DMS53 (cell line): Measurements from ENCODE around the gene DSCAM.

Experiments used
- DNase-seq: peaks from one replicate; lab custom pipeline; 2025; lab: John Stamatoyannopoulos, UW

The DSCAM gene

DNA sequence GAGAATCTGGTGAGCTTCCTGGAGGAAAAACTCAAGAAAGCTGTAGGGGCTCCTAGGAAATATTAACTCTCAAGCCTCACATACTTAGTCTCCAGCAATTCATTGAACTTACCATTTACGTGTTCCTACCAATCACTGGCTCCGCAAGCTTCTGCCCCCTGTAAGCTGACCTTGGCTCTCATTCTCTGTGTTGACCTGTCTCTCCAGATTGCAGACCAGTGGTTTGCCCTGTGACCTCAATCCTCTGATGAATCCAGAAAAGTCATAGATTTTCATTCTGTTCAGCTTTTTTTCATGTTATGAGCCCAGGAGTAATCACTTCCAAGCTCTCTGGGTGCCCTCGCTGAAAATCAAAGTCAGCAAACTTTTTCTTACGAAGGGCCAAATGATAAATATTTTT is 241.9 kb downstream of the DSCAM start:
- no peak for DNase-seq

DNA sequence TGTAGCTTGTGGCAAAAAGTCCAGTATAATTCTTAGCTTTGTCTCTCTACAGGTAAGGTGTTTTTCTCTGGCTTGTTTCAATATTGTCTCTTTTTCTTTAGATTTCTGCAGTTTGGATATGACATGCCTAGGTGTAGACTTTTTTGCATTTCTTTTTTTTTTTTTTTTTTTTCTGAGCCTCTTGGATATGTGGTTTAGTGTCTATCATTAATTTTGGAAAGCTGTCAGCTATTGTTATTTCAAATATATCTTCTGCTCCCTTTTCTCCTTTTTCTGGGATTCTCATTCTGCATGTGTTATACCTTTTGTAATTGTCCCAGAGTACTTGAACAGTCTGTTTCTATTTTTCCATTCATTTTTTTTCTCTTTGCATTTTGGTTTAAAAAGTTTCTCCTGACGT is 243.2 kb downstream of the DSCAM start:
- no peak for DNase-seq

DNA sequence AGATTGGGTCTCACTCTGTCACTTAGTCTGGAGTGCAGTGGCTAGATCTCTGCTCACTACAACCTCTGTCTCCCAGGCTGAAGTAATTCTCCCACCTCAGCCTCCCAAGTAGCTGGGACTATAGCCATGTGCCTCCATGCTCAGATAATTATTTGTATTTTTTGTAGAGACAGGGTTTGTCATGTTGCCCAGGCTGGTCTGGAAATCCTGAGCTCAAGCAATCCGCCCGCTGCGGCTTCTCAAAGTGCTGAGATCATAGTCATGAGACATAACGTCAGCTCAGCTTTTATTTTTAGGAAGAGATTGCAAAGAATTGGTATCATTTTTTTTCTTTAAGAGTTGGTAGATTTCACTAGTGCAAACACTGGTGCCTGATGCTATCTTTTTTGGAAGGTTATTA is 244.9 kb downstream of the DSCAM start:
- no peak for DNase-seq

DNA sequence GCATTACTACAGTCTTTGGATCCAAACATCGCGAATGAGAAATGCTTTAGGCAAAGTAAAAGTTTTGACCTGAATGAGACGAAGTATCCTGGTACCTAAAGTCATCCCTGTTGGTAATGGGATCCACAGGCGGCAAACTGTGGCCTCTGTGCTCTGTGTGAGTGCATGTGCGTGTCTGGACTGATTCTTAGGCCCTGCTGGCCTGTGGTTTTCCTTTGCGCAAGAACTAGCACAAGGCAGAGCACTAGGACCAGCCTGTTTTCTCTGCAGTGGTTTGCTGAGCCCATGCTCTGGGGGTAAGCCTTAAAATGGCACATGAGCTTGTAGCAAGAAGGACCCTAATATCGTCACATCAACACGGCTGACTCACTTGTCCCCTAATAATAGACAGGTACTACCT is 251.2 kb downstream of the DSCAM start:
- no peak for DNase-seq

DNA sequence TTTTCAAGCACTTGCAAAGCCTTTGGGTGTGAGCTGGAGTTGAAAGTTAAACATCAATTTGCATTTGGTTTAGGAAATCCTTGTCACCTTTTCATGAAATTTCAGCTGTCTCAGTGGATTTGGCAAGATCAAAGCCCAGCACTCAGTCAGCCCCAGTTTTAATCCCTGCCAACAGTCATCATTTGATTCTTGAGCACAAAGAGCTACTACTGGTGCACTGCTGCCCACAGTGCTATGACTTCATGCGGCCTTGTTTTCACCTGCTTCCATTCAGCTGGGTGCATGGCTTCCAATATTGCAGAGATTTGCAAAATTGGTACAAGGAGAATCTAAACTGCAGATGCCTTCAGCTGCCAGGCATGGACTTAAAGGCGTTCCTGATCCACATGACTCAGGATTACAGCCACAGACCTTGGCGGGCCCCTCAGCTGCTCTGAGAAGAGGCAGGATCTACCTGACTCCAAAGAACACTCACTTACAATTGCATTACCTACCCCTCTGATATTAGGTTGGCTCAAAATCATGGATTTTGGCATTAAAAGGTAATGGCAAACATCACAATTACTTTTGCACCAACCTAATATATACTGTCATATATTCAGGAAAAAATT is 259.1 kb downstream of the DSCAM start:
- no peak for DNase-seq

DNA sequence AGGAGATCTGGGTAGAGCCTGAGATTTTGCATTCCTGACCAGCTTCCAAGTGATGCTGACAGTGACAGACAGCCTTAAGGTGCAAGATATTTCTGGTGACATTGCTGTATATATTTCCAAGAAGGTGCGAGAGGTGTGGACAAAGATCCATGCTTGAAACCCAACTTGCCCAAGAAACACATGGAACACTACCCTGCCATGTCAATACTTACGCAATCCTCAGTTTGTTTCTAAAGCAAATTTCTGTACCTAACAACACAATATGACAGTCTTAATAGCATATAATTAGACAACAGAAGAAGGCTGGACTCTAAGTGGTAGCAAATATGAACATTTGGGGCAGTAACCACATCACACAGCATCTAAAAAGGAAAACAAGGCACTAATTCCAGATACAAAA is 260.4 kb downstream of the DSCAM start:
- DNase-seq: no peak

DNA sequence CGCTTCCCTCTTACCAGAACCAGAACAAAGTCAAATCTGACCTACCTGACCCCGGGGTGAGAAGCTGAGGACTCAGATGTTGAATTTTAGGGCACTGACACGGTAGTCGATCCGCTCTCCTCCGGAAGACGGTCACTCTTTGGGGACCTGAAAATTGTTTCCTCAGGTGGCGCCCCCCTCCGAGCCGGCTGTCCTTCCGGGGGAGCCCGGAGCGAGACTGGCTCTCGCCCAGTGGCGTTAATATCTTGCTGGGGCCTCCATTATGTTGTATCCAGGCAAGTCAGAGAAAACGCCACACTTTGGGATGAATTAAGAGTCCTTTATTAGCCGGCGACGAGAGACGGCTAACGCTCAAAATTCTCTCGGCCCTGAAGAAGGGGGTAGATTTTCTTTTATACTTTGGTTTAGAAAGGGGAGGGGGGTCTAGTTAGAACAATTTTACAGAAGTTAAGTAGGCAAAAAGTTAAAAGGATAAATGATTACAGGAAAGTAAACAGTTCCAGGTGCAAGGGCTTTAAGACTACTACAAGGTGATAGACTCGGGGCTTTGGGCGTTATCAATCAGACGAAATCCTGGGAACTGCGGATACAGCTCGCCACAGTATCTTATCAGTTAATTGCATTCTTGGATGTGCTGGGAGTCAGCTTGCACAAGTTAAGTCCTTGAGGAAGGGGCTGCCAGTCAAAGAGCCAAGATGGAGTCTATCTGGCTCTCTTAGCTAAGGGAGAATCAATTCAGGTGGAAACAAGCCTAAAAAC is 269.5 kb downstream of the DSCAM start:
- DNase-seq: no peak

DNA sequence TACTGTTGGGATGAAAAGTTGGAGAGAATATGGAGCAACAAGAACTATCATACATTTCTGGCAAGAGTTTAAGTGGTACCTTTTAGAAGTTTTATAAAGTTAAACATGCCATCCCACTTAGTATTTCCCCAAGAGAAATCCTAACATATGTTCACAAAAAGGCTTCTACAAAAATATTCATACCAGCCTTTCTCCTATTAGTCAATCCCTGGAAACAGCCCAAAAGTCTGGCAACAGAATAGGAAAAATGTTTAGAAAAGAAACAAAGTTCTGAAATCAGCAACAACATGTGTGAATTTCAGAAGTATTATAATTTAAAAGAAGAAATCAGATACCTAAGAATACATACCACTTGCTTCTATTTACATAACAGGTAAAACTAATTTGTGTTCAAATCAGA is 271.0 kb downstream of the DSCAM start:
- no peak for DNase-seq

DNA sequence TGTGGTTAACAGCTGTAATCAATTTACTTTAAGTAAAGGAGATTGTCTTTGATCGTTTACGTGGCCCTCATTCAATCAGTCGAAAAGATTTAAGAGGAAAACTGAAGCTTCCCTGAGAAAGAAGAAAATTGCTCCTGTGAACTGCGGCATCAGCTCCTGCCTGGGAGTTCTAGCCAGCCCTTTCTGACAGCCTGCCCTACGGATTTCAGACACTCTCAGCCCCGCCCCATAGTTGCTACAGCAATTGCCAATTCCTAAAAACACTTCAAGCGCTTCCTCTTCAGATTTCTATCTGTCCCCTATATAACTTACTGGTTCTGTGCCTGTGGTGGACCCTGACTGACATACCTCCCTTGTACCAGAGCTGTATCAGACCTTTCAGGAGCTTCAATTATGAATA is 277.6 kb downstream of the DSCAM start:
- no peak for DNase-seq

DNA sequence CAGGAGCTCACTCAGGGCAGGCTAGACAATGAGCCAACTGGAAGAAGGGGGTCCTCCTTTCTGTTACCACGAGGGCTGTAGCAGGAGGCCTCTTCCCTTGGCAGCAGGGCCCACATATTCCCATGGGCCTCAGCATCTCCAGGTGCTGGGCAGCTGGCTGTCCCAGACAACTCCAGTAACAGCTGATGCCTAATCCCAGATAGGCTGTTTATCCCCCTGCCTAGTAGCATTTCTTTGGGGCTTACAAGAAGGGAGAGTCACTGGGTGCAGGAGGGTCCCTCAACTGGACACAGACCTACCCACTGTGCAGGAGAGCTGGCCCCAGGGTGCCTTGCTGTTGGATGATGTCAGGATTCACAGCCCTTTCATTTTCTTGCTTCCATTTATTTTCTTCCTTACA is 278.2 kb downstream of the DSCAM start:
- no peak for DNase-seq

DNA sequence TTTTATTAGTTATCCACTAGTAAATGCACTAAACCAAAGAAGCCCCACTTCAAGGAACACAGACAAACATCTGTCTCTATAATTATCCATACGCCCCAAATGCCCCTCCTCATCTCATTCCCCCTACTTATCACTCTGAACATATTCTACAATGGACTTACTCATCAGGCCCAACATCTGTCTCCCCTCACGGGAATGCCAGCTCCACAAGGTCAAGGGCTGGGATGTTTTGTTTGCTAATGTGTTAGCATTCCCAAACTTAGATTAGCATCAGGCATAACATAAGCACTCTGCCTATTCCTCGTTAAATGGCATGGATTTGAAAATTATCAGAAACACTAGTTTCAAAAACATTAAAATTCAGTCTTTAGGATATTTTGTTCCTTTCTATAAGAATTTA is 279.5 kb downstream of the DSCAM start:
- no peak for DNase-seq

DNA sequence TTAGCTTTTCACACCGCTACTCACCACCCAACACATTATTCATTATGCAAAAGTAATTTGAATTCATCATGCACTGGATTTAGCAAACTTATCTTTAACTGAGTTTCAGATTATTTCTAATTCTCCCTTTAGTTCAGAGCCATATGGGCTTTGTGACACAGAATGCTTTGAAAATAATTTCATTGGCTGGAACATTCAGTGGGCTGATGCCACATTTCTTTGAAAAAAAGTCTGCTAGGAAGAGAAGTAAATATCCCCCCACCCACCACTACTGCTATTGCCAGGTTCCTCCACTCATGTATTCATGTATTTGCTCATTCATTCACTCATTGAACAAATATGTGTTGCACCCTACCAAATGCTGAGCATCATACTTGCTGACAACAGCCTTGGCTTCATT is 280.5 kb downstream of the DSCAM start:
- DNase-seq: no peak

DNA sequence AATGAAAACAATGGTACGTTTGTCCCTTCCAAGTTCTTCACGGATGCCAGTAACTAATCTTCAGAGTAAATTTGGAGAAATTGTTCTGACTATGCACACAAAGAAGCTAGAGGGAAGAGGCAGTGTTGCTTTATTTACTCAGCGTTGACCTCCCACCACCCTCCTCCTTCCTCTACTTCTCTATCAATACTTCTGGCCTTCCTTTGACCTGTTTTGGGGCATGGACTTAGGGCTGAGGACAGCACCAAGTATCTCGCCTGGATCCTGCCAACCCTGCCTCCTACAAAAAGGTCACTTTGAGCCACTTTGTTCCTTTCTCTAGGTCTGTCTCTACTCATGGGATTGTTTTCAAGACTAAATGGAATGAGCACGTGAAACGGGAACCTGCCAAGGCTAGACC is 282.6 kb downstream of the DSCAM start:
- DNase-seq: no peak

DNA sequence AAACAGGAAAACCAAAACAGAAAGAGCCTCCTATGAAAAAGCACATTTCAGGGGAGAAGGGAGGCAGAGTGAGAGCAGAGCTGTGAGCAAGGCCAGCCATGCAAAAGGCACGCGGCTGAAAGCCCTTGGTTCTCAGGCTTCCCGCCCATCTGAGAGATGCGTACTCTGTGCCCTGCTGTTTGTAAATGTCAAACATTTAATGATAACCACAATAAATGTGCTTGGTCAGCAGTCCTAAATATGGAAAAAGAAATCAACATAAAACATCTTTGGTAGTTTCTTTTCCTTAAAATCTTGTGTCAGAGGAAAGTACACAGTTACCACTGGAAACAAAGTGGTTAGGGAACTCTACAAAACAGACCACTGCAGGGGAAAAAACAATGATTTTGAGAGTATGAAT is 283.1 kb downstream of the DSCAM start:
- DNase-seq: no peak

DNA sequence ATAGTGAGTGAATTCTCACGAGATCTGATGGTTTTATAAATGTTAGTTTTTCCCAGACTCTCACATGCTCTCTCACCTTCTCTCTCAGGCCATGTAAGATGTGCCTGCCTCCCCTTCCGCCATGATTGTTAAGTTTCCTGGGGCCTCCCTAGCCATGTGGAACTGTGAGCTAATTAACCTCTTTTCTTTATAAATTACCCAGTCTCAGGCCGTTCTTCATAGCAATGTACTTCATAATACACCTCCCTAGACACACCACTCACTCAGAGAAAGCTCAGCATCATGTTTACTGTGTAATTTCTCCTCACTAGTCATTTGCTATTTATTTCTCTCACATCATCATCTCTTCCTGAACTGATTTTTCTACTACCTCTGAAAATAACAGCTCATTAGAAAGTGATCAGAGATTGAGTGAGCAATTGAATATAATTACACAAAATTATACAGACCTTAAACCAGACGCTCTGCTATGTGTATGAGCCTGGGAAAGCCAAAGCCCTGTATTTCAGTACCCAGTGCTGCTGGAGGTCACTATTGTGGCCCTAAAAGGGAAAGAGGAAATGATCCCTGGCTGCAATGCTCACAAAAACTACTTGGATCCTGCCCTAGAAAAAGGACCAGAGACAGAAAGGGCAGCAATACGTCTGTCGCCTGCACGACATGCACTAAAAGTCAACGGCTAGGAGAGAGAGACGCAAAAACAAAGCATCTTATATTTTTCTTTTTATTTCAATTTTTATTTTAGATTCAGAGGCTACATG is 284.5 kb downstream of the DSCAM start:
- DNase-seq: no peak

DNA sequence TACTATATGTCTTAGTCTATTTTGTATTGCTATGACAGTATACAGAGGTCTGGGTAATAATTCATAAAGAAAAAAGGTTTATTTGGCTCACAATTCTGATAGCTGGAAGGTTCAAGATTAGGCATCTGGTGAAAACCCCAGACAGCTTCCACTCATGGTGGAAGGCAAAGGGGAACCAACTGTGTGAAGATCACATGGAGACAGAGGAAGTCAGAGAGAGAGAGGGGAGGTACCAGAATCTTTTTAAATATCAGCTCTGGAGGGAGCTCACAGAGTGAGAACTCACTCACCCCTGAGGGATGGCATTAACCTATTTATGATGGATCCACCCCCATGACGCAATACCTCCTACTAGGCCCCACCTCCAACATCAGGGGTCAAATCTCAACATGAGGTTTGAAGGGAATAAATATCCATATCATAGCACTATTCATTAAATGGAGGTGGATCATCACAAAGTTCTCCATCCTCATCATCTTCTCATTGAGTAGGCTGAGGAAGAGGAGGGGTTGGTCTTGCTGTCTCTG is 290.5 kb downstream of the DSCAM start:
- DNase-seq: no peak

DNA sequence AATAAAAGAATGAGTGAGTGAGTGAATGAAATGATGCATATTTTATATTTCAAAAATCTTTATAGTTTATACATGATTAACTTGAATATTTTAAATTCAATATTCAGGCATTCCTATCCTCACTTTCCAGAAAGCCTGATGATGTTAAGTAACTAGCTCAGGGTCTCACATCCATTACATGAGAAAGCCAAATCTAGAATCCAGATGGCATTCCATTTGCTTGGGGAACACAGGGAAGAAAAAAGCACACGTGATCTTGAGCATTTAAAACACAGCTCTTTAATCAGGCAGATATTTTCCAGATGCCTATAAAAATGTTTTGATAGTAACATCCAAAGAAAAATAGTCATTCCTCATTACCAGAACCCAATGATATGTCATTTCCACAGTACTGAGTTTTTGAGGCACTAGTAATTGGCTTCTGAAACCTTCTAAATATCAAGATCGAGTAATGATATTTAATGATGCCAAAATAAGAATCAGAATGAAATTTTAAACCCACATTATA is 291.9 kb downstream of the DSCAM start:
- no peak for DNase-seq

DNA sequence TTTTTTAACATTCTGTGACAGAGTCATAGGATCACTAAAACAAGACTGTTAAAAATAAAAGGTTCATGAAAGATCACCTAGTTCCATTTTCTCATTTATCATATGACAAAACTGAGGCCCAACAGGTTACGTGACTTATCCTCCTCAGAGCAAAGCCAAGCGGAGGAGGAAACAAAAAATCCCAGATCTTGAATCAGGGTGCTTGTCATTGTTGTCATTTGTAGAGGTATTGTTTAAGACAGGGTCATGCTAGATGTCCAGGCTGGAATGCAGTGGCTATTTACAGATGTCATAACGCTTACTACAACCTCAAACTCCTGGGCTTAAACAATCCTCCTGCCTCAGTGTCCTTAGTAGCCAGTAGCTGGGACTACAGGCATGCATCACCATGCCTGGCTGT is 293.2 kb downstream of the DSCAM start:
- DNase-seq: no peak

DNA sequence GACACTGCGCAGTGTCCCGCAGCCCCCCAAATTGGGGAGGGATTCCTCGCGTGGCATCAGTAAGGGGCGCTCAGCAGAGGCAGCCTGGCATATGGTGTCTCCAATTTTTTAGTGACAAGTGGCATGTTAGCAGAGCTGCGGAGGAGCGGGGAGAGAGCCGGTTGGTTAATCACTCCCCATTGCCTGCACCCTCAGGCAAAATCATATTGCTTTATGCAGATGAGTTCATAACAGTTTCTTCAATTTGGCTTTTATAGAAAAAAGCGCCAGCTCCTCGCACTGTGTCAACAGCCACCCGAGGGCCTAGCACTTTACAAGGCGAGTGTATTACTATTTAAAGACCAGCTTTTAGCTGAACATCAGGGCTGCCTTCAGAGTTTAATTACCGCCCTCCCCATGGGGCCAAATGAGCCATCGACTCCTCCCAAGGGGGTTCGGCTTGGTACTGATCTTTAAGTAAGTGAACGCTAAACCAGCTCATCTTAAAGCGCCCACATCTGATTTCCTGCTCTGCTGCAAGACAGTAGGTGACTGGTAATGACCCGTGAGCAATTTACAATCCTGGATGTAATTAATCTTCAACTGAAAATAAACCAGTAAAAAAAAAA is 298.9 kb downstream of the DSCAM start:
- no peak for DNase-seq

DNA sequence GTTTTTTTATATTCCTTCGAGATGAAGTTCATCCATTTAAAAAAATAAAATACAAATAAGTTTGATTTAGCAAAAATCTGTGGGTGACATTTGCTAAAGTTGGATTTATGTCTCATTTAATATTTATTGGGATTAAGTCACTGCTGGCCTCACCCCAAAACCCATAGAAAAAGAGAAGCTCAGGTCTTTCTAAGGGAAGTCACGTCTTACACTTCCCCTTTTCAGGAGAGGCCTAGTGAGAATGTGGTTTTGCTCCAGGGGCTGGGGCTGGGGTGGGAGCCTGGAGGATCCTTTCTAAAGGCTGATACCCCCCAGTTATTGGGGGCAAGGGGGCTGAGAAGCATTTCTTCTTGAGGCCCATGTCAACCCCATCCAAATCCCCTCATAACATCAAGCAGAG is 300.3 kb downstream of the DSCAM start:
- no peak for DNase-seq

DNA sequence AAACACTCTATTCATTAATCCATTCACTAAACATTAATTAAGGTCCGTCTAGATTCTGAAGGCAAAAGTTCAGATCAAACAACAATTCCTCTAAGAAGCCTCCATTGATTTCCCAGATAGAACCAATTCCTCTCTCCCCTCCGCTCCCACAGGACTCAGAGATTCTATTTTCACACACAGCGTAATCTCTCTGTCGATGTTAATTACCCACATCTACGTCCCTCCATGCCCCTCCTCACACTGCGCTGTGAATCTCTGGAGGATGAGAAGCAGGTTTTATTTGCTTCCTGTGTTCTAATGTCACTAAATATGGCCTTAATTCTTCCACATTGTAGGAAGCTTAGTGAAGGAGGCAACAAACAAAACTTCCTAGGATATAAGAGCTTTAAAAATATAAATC is 306.7 kb downstream of the DSCAM start:
- no peak for DNase-seq

DNA sequence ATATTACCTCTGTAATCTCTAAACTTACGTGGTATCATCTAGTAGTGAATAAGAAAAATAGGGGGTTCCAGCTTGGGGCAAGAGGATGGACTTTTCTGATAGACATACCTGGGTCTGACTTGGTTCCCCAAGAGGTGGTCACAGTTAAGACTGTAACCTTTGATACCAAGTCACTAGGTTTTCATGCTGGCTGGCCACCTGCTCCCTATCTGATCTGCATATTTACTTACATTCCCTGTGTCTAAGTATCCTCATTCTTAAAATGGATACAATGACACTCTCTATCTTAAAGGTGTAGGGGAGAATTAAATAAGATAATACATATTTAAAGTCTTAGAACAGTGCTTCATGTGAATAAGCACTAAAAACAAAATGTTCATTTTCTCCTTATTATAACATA is 312.1 kb downstream of the DSCAM start:
- DNase-seq: no peak
